Activated CD4-positive, alpha-beta memory T cell treated with anti-CD3 and anti-CD28 coated beads, Interleukin-2, amount 10 ng/mL, durations not matched to agents 7 days and 5 days (primary cell): ENCODE results near the gene NBPF12. TPM values are rescaled to one million over a fixed set of nuclear protein-coding genes. Genes with fewer than 3 reads are reported as not detected.
"Not testable (repeated sequence)": the region's sequence is repeated elsewhere in the genome, so short reads cannot be mapped to it uniquely, and the experiment has no call there.

Source experiments
- CTCF ChIA-PET: fragments of 350-600 bp; sonication (Branson Sonifier 250); formaldehyde crosslinking; loops from one replicate; lab custom pipeline; 2021; ENCODE audit warnings: antibody characterized with exemption, inconsistent platforms; lab: Charles Lee
- POLR2A ChIA-PET: fragments of 350-600 bp; sonication (Branson Sonifier 250); formaldehyde crosslinking; loops from one replicate; lab custom pipeline; 2021; ENCODE audit warnings: antibody characterized with exemption; lab: Charles Lee
- DNase-seq: peaks from one replicate; pipeline ENCODE4 v3.0.0-alpha.2; 2020
- H3K27ac Mint-ChIP-seq: one replicate; pipeline ENCODE4 v1.8.0; 2021; ENCODE audit warnings: mild to moderate bottlenecking, mixed read lengths
- H3K27me3 Mint-ChIP-seq: one replicate; pipeline ENCODE4 v1.8.0; 2021; ENCODE audit warnings: mixed read lengths
- H3K36me3 Mint-ChIP-seq: one replicate; pipeline ENCODE4 v1.8.0; 2021; ENCODE audit warnings: low read depth, mixed read lengths
- H3K4me1 Mint-ChIP-seq: one replicate; pipeline ENCODE4 v1.8.0; 2021; ENCODE audit warnings: mixed read lengths
- H3K4me3 Mint-ChIP-seq: one replicate; pipeline ENCODE4 v1.8.0; 2021; ENCODE audit warnings: mild to moderate bottlenecking, mixed read lengths
- H3K9me3 Mint-ChIP-seq: one replicate; pipeline ENCODE4 v1.8.0; 2021; ENCODE audit warnings: mixed read lengths
- total RNA-seq, 2 experiments: library from RNA; stranded (reverse); gene quantifications; one replicate each; pipeline ENCODE4 v1.2.3, GENCODE V29; 2021

NBPF12 gene
- total RNA-seq, 2 experiments from 2014 or later: 15.9 to 16.0 TPM

DNA sequence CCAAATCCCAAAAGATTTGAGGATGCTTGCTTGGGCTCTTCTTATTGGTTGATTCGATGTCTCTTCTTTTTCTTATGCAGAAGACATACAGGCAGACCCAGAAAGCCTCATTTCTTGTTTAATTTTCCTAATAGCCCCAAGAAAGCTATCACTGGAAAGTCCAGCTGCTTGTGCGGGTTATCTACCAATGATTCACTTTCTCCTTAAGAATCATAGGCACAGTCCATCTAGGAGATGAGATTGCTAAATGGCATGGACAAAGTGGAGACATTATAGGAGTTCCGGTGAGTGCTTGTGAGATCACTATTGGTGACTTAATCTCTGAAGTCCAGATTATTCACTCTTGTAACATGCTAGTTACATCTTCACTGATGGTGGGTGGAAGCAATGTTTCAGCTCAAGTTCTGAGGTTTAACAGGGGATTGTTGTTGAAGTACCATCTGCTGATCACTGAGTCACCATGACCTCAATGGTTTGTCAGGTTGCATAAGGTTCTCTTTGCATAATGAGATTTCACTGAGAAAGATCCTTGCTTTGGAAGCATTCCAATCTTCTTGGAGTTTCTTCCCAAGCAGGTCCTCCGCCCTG, 92.0 kb downstream of the NBPF12 start:
- H3K27ac Mint-ChIP-seq, POLR2A ChIA-PET, CTCF ChIA-PET, H3K36me3 Mint-ChIP-seq, H3K4me3 Mint-ChIP-seq, DNase-seq, H3K9me3 Mint-ChIP-seq: not testable (repeated sequence)
- peaks cover 11% of the 10 kb centered on the region for H3K27me3 Mint-ChIP-seq
- peaks cover 10% of the 10 kb centered on the region for H3K4me1 Mint-ChIP-seq

DNA sequence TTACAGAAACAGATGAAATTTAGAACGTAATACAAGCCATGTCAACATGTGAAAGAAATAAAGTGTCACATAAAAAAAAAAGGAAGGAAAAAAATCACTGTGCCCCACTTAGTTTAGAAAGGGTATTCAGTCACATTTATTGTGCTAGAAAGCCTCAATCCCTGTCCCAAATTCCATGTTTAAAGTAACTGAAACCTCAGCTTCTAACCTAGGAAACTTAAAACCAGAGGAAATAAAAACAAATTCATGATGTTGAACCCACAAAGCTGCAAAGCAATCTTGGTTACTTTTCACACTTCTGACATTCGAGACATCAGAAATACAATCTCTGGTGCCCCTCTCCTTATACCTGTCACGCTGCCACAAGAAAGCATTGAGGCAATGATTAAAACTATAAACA, 101.8 kb downstream of the NBPF12 start:
- Mint-ChIP-seq H3K9me3 (peaks cover 1% of the 10 kb centered on the region), H3K4me3 (peak overlapping the region; percentile 52)
- POLR2A ChIA-PET: interaction anchor here (1.8 kb wide), 1 partner anchor 44 kb away, joined by 6 read pairs; no protein-coding TSS in a partner anchor

DNA sequence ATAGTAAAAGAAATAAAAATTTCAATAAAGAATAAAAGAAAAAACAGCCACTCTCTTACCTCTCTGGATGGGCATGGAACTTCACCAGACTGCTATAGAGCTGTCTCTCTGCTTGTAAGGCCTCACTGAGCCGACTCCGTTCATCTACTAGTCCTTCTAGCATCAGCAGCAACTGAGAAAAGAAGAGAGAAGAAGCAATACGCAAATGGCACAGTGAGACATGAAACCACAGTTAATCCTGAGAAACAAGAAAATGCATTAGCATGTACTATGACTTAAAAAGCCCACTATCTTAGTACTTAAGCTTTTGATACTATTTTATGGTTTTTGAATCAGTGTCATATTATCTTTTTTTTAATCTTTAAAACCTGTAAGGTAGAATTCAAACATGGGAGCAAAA, 104.8 kb downstream of the NBPF12 start:
- CTCF ChIA-PET: interaction anchor here (1.5 kb wide), 1 partner anchor 199 kb away, joined by 6 read pairs; the partner anchor contains the start of gene CHD1L
- Mint-ChIP-seq H3K4me1 (peaks cover 36% of the 10 kb centered on the region), H3K4me3 (peak overlapping the region; percentile 63), H3K27ac (peak overlapping the region; percentile 44)
- not testable (repeated sequence) for H3K36me3 Mint-ChIP-seq, DNase-seq, H3K9me3 Mint-ChIP-seq, H3K27me3 Mint-ChIP-seq
- POLR2A ChIA-PET: interaction anchor here (1.7 to 6.8 kb wide), 2 partner anchors 37 to 42 kb away, joined by 4 to 77 read pairs; no protein-coding TSS in a partner anchor

More for the DNA sequence above, 101.8 kb downstream of the NBPF12 start:
- H3K4me1 Mint-ChIP-seq: peaks cover 19% of the 10 kb centered on the region
- peaks cover 2% of the 10 kb centered on the region for H3K36me3 Mint-ChIP-seq
- H3K27ac Mint-ChIP-seq: peak overlapping the region; percentile 38
- DNase-seq: no peak
- CTCF ChIA-PET: no interaction called here
- peaks cover 6% of the 10 kb centered on the region for H3K27me3 Mint-ChIP-seq

DNA sequence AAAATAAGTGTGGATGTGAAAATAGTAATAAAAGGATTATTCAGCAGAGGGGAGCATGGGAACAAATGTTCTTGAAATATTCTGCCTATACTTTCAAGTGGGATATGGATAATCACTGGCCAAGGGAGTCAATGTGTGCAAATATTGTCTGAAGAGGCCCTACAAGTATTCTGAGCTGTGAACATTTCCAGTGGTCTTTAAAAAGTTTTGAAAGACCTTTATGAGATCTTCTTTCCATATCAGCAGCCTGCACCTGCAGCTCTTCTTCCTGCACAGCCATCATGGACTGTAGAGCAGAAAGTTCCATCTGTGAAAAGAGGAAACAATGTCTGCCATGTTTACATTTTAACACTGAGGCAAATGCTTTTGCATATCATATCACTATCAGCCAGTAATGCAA, 106.4 kb downstream of the NBPF12 start:
- H3K4me3 Mint-ChIP-seq, H3K27me3 Mint-ChIP-seq, H3K27ac Mint-ChIP-seq, CTCF ChIA-PET, H3K9me3 Mint-ChIP-seq, DNase-seq, H3K36me3 Mint-ChIP-seq: not testable (repeated sequence)
- peaks cover 42% of the 10 kb centered on the region for H3K4me1 Mint-ChIP-seq
- POLR2A ChIA-PET: interaction anchor here (6.8 kb wide), 1 partner anchor 40 kb away, joined by 77 read pairs; no protein-coding TSS in a partner anchor

Other genes starting within 250 kb of the NBPF12 start
- gene PRKAB2, start 234.1 kb downstream of the NBPF12 start, total RNA-seq: 10 to 100 TPM; 13.3 to 15.5 TPM